HEK293 (cell line): ENCODE results near the gene DUT.

Experiments used
- CTCF ChIA-PET: fragments of 350-600 bp; formaldehyde crosslinking; extraction: SDS; loops from one replicate; lab custom pipeline; 2021; ENCODE audit warnings: antibody characterized with exemption; lab: Yijun Ruan, JAX
- POLR2A ChIA-PET: fragments of 300-600 bp; formaldehyde crosslinking; extraction: SDS; loops from one replicate; lab custom pipeline; 2020; ENCODE audit warnings: antibody characterized with exemption, inconsistent platforms; lab: Yijun Ruan, JAX
- H3K27ac ChIP-seq: fragments of 200-500 bp; sonication (Bioruptor generic); 2 replicates; pipeline ENCODE4 v1.5.1; 2014; ENCODE audit warnings: low read depth, low read length, control low read depth, inconsistent platforms; ENCODE audit errors: extremely low read depth
- H3K36me3 ChIP-seq, 2 experiments: fragments of 200-500 bp in 1 of 2; sonication (Bioruptor generic) in 1 of 2; 1 replicate in 1 of 2; 2 replicates in 1 of 2; pipeline ENCODE4 v1.5.1; 2014 to 2017; ENCODE audit warnings: inconsistent platforms in 2 of 2, low read length in 2 of 2; ENCODE audit not compliant: control insufficient read depth in 2 of 2, insufficient read depth in 1 of 2
- H3K4me1 ChIP-seq: fragments of 200-500 bp; sonication (Bioruptor generic); 2 replicates; pipeline ENCODE4 v1.5.1; 2014; ENCODE audit warnings: mild to moderate bottlenecking, low read length, inconsistent platforms; ENCODE audit not compliant: control insufficient read depth, insufficient read depth
- H3K4me3 ChIP-seq: 2 replicates; pipeline ENCODE4 v1.5.1; 2011; ENCODE audit warnings: low read depth, mild to moderate bottlenecking, control low read depth, low read length, moderate library complexity
- H3K9me3 ChIP-seq: fragments of 200-500 bp; sonication (Bioruptor generic); 2 replicates; pipeline ENCODE4 v1.5.1; 2014; ENCODE audit warnings: low read depth, low read length, inconsistent platforms; ENCODE audit not compliant: control insufficient read depth, insufficient read depth
- HOXC10 ChIP-seq: sonication (generic); formaldehyde crosslinking; IDR thresholded peaks from 2 replicates; pipeline ENCODE4 v1.8.1; 2023; ENCODE audit warnings: mild to moderate bottlenecking, missing genetic modification reagents
- HOXD13 ChIP-seq: sonication (generic); formaldehyde crosslinking; IDR thresholded peaks from 2 replicates; pipeline ENCODE4 v1.8.0; 2022; ENCODE audit warnings: missing genetic modification reagents, borderline replicate concordance
- KLF1 ChIP-seq: fragments of 450-650 bp; formaldehyde crosslinking; IDR thresholded peaks from 2 replicates; pipeline ENCODE4 v1.5.1; 2016; ENCODE audit warnings: missing biosample characterization, missing genetic modification characterization
- KLF16 ChIP-seq: fragments of 450-650 bp; formaldehyde crosslinking; IDR thresholded peaks from 2 replicates; pipeline ENCODE4 v1.5.1; 2017; ENCODE audit warnings: missing biosample characterization, missing genetic modification characterization
- MYNN ChIP-seq: fragments of 450-650 bp; formaldehyde crosslinking; IDR thresholded peaks from 2 replicates; pipeline ENCODE4 v1.5.1; 2016; ENCODE audit warnings: missing biosample characterization, missing genetic modification characterization, borderline replicate concordance
- MZF1 ChIP-seq: fragments of 450-650 bp; formaldehyde crosslinking; IDR thresholded peaks from 2 replicates; pipeline ENCODE4 v1.5.1; 2017; ENCODE audit warnings: missing biosample characterization, missing genetic modification characterization, borderline replicate concordance
- SETDB1 ChIP-seq: IDR thresholded peaks from one replicate; pipeline ENCODE4 v1.6.1; 2017; ENCODE audit warnings: mild to moderate bottlenecking, low read length, moderate library complexity, mixed read lengths; ENCODE audit not compliant: insufficient read length
- YY2 ChIP-seq: fragments of 450-650 bp; formaldehyde crosslinking; IDR thresholded peaks from 2 replicates; pipeline ENCODE4 v1.5.1; 2016; ENCODE audit warnings: missing biosample characterization, missing genetic modification characterization
- ZBTB17 ChIP-seq: fragments of 450-650 bp; formaldehyde crosslinking; IDR thresholded peaks from 2 replicates; pipeline ENCODE4 v1.5.1; 2016; ENCODE audit warnings: missing biosample characterization, missing genetic modification characterization
- ZBTB8A ChIP-seq: fragments of 450-650 bp; formaldehyde crosslinking; IDR thresholded peaks from 2 replicates; pipeline ENCODE4 v1.5.1; 2016; ENCODE audit warnings: missing biosample characterization, missing genetic modification characterization
- ZFHX2 ChIP-seq: fragments of 450-650 bp; formaldehyde crosslinking; conservative IDR thresholded peaks from 2 replicates; pipeline ENCODE4 v1.5.1; 2016; ENCODE audit warnings: missing biosample characterization, missing genetic modification characterization
- ZNF112 ChIP-seq: fragments of 450-650 bp; formaldehyde crosslinking; IDR thresholded peaks from 2 replicates; pipeline ENCODE4 v1.5.0; 2017; ENCODE audit warnings: missing biosample characterization, missing genetic modification characterization
- ZNF2 ChIP-seq: fragments of 450-650 bp; formaldehyde crosslinking; IDR thresholded peaks from 2 replicates; pipeline ENCODE4 v1.5.1; 2016; ENCODE audit warnings: missing biosample characterization, missing genetic modification characterization
- ZNF239 ChIP-seq: fragments of 450-650 bp; formaldehyde crosslinking; IDR thresholded peaks from 2 replicates; pipeline ENCODE4 v1.5.1; 2016; ENCODE audit warnings: missing biosample characterization, missing genetic modification characterization
- ZNF292 ChIP-seq: fragments of 450-650 bp; formaldehyde crosslinking; IDR thresholded peaks from 2 replicates; pipeline ENCODE4 v1.5.1; 2016; ENCODE audit warnings: low read depth, missing biosample characterization, missing genetic modification characterization, borderline replicate concordance
- ZNF350 ChIP-seq: fragments of 450-650 bp; formaldehyde crosslinking; IDR thresholded peaks from 2 replicates; pipeline ENCODE4 v1.5.0; 2017; ENCODE audit warnings: missing biosample characterization, mild to moderate bottlenecking, missing genetic modification characterization
- ZNF426 ChIP-seq: fragments of 450-650 bp; formaldehyde crosslinking; IDR thresholded peaks from 2 replicates; pipeline ENCODE4 v1.5.1; 2017; ENCODE audit warnings: missing biosample characterization, missing genetic modification characterization, mild to moderate bottlenecking, inconsistent platforms, moderate library complexity
- ZNF473 ChIP-seq: fragments of 450-650 bp; formaldehyde crosslinking; IDR thresholded peaks from 2 replicates; pipeline ENCODE4 v1.5.1; 2017; ENCODE audit warnings: missing biosample characterization, missing genetic modification characterization
- ZNF510 ChIP-seq: fragments of 450-650 bp; formaldehyde crosslinking; IDR thresholded peaks from 2 replicates; pipeline ENCODE4 v1.5.1; 2018; ENCODE audit warnings: mild to moderate bottlenecking, missing genetic modification characterization, missing biosample characterization; ENCODE audit not compliant: insufficient replicate concordance
- ZNF529 ChIP-seq: fragments of 450-650 bp; formaldehyde crosslinking; IDR thresholded peaks from 2 replicates; pipeline ENCODE4 v1.5.1; 2017; ENCODE audit warnings: missing genetic modification characterization, missing biosample characterization; ENCODE audit not compliant: insufficient replicate concordance
- ZNF549 ChIP-seq: fragments of 450-650 bp; IDR thresholded peaks from 2 replicates; pipeline ENCODE4 v1.5.1; 2018; ENCODE audit warnings: missing biosample characterization, missing genetic modification characterization, mild to moderate bottlenecking, inconsistent platforms, moderate library complexity
- ZNF560 ChIP-seq: fragments of 450-650 bp; formaldehyde crosslinking; IDR thresholded peaks from 2 replicates; pipeline ENCODE4 v1.5.1; 2017; ENCODE audit warnings: missing biosample characterization, missing genetic modification characterization, borderline replicate concordance
- ZNF600 ChIP-seq: fragments of 450-650 bp; formaldehyde crosslinking; IDR thresholded peaks from 2 replicates; pipeline ENCODE4 v1.5.1; 2016; ENCODE audit warnings: missing biosample characterization, missing genetic modification characterization
- ZNF624 ChIP-seq: fragments of 450-650 bp; formaldehyde crosslinking; IDR thresholded peaks from 2 replicates; pipeline ENCODE4 v1.5.1; 2017; ENCODE audit warnings: missing biosample characterization, missing genetic modification characterization
- ZNF658 ChIP-seq: fragments of 450-650 bp; formaldehyde crosslinking; IDR thresholded peaks from 2 replicates; pipeline ENCODE4; 2016; ENCODE audit warnings: missing biosample characterization, missing genetic modification characterization
- ZNF768 ChIP-seq: fragments of 450-650 bp; formaldehyde crosslinking; IDR thresholded peaks from 2 replicates; pipeline ENCODE4 v1.5.1; 2018; ENCODE audit warnings: missing biosample characterization, mild to moderate bottlenecking, missing genetic modification characterization
- ZSCAN30 ChIP-seq: fragments of 450-650 bp; IDR thresholded peaks from 2 replicates; pipeline ENCODE4 v1.5.1; 2018; ENCODE audit warnings: missing biosample characterization, mild to moderate bottlenecking, missing genetic modification characterization, moderate library complexity
- TF ChIP-seq, protein P1 (sequence below): fragments of 450-650 bp; formaldehyde crosslinking; IDR thresholded peaks from 2 replicates; pipeline ENCODE4 v1.5.1; 2016; ENCODE audit warnings: missing biosample characterization, missing genetic modification characterization
- TF ChIP-seq, protein P2 (sequence below): fragments of 450-650 bp; IDR thresholded peaks from 2 replicates; pipeline ENCODE4 v1.5.1; 2018; ENCODE audit warnings: missing biosample characterization, mild to moderate bottlenecking, missing genetic modification characterization
- TF ChIP-seq, protein P3 (sequence below): IDR thresholded peaks from 2 replicates; pipeline ENCODE4 v1.6.1; 2011; ENCODE audit warnings: mild to moderate bottlenecking, low read depth, low read length, borderline replicate concordance

DUT gene

DNA sequence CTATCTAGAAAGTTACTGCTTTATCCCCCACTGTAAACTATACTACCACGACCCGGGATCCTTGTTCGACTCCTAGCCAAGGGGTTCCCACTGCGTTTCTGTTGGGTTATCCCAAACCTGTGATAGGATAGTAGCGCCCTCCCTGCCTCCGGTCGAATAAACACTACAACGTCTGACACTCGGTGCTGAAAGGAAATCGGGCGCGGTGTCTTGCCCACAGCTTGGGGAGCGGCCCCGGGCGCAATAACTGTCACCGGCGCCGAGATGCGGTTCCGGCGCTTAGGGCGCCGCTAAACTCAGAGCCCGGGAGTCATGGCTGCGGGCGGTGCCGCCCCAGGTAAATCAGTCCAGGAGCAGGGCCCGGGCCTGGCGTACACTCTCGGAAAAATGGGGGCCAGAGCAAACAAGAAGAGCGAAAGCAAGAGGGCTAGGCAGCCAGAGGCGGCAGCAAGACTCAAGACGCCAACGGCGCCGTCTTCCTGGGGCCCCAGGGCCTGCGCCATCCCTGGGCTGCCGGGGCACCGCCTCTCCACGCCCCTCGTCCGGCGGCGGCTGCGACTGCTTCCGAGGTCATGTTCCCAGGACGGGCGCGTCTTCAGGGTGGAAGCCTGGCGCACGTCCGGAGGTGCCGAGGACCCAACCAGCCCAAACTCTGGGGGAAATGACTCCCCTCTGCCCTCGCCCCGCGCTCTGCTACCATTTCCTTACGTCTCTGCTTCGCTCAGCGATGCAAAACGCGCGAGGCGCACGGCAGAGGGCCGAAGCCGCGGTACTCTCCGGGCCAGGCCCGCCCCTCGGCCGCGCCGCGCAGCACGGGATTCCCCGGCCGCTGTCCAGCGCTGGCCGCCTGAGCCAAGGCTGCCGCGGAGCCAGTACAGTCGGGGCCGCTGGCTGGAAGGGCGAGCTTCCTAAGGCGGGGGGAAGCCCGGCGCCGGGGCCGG, at the start of gene DUT:
DUT (plus strand) TSS at position 575 of the 941 bp plus-strand sequence; CDS start at position 662, 87 bp downstream.
- CTCF ChIA-PET, result no interaction called here
- peak within 1 kb of the TSS; percentile 90 for H3K4me3 ChIP-seq
- POLR2A ChIA-PET, result interaction anchor here (0.6 to 0.7 kb wide), 5 partner anchors 211 to 1814 kb away, joined by 3 to 10 read pairs (median 4); no protein-coding TSS in a partner anchor
- peaks cover 8 to 16% of the 10 kb centered on the region in 2 experiments; a peak in 2 of 3 replicates for H3K36me3 ChIP-seq
- H3K9me3 ChIP-seq, result no peaks in the 10 kb centered on the region
- H3K4me1 ChIP-seq, result peaks cover 3% of the 10 kb centered on the region
- H3K27ac ChIP-seq, result peak within 1 kb of the TSS; percentile 98
- TF ChIP-seq, protein P1, sequence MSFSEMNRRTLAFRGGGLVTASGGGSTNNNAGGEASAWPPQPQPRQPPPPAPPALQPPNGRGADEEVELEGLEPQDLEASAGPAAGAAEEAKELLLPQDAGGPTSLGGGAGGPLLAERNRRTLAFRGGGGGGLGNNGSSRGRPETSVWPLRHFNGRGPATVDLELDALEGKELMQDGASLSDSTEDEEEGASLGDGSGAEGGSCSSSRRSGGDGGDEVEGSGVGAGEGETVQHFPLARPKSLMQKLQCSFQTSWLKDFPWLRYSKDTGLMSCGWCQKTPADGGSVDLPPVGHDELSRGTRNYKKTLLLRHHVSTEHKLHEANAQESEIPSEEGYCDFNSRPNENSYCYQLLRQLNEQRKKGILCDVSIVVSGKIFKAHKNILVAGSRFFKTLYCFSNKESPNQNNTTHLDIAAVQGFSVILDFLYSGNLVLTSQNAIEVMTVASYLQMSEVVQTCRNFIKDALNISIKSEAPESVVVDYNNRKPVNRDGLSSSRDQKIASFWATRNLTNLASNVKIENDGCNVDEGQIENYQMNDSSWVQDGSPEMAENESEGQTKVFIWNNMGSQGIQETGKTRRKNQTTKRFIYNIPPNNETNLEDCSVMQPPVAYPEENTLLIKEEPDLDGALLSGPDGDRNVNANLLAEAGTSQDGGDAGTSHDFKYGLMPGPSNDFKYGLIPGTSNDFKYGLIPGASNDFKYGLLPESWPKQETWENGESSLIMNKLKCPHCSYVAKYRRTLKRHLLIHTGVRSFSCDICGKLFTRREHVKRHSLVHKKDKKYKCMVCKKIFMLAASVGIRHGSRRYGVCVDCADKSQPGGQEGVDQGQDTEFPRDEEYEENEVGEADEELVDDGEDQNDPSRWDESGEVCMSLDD, result peak; percentile 31
- no peak for TF ChIP-seq ZNF292 (tag by site-specific recombination)
- TF ChIP-seq ZNF112, result no peak
- no peak for TF ChIP-seq ZBTB17 (tag by site-specific recombination)
- no peak for TF ChIP-seq ZNF600 (tag by site-specific recombination)
- no peak for TF ChIP-seq ZSCAN30 (tag by site-specific recombination)
- TF ChIP-seq KLF16, result peak; percentile 76
- TF ChIP-seq HOXD13 (CRISPR knock-in tag), result no peak
- TF ChIP-seq, protein P2, sequence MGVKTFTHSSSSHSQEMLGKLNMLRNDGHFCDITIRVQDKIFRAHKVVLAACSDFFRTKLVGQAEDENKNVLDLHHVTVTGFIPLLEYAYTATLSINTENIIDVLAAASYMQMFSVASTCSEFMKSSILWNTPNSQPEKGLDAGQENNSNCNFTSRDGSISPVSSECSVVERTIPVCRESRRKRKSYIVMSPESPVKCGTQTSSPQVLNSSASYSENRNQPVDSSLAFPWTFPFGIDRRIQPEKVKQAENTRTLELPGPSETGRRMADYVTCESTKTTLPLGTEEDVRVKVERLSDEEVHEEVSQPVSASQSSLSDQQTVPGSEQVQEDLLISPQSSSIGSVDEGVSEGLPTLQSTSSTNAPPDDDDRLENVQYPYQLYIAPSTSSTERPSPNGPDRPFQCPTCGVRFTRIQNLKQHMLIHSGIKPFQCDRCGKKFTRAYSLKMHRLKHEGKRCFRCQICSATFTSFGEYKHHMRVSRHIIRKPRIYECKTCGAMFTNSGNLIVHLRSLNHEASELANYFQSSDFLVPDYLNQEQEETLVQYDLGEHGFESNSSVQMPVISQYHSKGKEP (tag by site-specific recombination), result no peak
- TF ChIP-seq ZNF658 (tag by site-specific recombination), result no peak
- no peak for TF ChIP-seq ZFHX2
- no peak for TF ChIP-seq ZNF768 (tag by site-specific recombination)
- TF ChIP-seq ZNF426, result no peak
- no peak for TF ChIP-seq ZNF510 (tag by site-specific recombination)
- peak; percentile 64; the same call in 1 of the 2 replicates for TF ChIP-seq YY2 (tag by site-specific recombination)
- no peak for TF ChIP-seq SETDB1
- TF ChIP-seq ZBTB8A, result peak; percentile 84
- TF ChIP-seq ZNF624 (tag by site-specific recombination), result no peak
- TF ChIP-seq ZNF239 (tag by site-specific recombination), result no peak
- TF ChIP-seq ZNF2 (tag by site-specific recombination), result no peak; the same call in 1 of the 2 replicates
- no peak for TF ChIP-seq ZNF350 (tag by site-specific recombination)
- TF ChIP-seq MYNN (tag by site-specific recombination), result no peak
- TF ChIP-seq ZNF473 (tag by site-specific recombination), result no peak
- TF ChIP-seq, protein P3, sequence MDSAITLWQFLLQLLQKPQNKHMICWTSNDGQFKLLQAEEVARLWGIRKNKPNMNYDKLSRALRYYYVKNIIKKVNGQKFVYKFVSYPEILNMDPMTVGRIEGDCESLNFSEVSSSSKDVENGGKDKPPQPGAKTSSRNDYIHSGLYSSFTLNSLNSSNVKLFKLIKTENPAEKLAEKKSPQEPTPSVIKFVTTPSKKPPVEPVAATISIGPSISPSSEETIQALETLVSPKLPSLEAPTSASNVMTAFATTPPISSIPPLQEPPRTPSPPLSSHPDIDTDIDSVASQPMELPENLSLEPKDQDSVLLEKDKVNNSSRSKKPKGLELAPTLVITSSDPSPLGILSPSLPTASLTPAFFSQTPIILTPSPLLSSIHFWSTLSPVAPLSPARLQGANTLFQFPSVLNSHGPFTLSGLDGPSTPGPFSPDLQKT, result no peak
- TF ChIP-seq ZNF560 (tag by site-specific recombination), result no peak
- 0 out of 2 replicates have a peak, but pooled peaks have one; percentile 26 for TF ChIP-seq HOXC10 (CRISPR knock-in tag)
- TF ChIP-seq ZNF529, result no peak
- no peak for TF ChIP-seq ZNF549 (tag by site-specific recombination)
- peak; percentile 71 for TF ChIP-seq KLF1 (tag by site-specific recombination)
- TF ChIP-seq MZF1 (tag by site-specific recombination), result no peak
